ENCODE results near the gene TRIP10. TPM values are rescaled to one million over a fixed set of nuclear protein-coding genes. Genes with fewer than 3 reads are reported as not detected.

Gene TRIP10
- total RNA-seq, 1 donor from 2014 or later: 43.5 TPM

DNA sequence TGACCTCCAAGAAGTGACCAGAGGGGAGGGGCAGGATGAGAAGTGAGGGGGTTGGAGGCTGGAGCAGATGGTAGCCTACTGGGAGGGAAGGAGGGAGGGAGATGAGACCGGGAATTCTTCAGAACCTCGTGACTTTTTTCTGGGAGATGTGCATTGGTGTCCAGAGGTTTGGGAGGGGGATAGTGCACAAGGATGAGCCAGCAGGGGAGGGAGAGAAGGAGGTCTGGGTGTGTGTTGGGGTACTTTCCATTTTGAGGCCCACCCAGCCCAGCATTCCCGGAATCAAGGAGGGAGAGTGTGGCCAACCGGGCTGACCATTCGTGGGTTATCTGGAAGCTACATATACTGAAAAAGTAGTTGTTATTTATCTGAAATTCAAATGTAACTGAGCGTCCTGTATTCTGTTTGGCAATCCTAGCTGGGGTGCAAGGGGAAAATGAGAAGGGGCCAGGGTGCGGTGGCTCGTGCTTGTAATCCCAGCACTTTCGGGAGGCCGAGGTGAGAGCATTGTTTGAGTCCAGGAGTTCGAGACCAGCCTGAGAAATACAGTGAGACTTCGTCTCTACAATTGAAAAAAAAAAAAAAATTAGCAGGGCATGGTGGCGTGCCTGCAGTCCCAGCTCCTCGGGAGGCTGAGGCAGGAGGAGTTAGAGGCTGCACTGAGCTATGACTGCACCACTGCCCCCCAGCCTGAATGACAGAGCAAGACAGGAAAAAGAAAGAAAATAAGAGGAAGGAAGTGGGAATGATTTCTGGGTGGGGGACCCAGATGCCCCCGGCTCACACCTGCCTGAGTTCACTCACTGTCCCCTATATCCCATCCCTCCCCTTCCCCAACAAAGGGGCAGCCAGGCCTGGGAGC, 14.6 kb upstream of the TRIP10 start:
- TF ChIP-seq, protein P1, sequence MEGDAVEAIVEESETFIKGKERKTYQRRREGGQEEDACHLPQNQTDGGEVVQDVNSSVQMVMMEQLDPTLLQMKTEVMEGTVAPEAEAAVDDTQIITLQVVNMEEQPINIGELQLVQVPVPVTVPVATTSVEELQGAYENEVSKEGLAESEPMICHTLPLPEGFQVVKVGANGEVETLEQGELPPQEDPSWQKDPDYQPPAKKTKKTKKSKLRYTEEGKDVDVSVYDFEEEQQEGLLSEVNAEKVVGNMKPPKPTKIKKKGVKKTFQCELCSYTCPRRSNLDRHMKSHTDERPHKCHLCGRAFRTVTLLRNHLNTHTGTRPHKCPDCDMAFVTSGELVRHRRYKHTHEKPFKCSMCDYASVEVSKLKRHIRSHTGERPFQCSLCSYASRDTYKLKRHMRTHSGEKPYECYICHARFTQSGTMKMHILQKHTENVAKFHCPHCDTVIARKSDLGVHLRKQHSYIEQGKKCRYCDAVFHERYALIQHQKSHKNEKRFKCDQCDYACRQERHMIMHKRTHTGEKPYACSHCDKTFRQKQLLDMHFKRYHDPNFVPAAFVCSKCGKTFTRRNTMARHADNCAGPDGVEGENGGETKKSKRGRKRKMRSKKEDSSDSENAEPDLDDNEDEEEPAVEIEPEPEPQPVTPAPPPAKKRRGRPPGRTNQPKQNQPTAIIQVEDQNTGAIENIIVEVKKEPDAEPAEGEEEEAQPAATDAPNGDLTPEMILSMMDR (conservative IDR thresholded peaks at IDR 0.05; ENCODE audit: low read depth, low read length): no peak
- no peak for DNase-seq (ENCODE audit: low read depth)
- H3K4me3 ChIP-seq (ENCODE audit: low read depth, low read length): no peak overlapping the region

DNA sequence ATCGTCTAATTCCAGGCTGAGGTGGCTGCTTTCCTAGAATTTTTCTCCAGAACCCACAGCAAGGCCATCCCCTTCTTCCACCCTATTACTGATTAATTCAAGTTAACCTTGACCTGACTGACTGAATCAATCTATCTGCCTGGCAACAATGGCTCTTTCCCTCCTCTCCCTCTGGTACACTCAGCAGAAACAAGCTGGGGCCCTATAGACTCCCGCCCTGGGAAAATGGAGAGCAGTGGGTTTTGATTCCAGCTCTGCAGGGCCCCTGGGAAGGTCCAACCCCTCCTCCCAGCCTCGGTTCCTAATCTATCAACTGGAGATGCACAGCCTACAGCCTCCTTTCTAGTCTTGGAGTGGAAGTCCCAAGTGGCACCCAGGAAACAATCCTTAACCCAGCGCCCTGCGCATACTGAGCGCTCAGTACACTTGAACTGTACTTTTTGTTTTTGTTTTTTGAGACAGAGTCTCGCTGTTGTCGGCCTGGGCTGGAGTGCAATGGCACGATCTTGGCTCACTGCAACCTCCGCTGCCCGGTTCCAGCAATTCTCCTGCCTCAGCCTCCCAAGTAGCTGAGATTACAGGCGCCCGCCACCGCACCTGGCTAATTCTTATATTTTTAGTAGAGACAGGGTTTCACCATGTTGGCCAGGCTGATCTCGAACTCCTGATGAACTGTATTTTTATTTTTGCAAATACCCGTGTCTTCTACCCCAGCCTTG, 13.8 kb upstream of the TRIP10 start:
- TF ChIP-seq, protein P1 (conservative IDR thresholded peaks at IDR 0.05; ENCODE audit: low read depth, low read length): no peak

DNA sequence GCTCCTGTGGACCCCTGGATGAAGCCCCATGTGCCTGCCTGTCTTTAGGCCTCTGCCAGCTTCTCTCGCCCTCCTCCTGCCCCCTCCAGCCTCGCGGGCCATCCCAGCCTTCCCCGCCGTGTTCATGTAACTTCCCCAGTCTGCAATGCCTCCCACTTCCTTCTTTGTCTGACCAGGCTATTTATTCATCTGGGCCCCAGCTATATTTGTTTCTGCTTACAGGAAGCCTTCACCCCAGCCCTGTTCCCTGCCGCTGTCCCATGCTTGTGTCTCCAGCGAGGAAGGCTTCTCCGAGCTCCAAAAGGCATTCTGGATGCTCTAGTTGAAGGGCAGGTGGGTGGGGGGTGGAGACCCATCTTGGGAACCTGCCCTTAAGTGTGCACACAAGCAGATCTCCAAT, 11.1 kb upstream of the TRIP10 start:
- TF ChIP-seq, protein P1 (conservative IDR thresholded peaks at IDR 0.05; ENCODE audit: low read depth, low read length): no peak
- no peak for DNase-seq (ENCODE audit: low read depth)
- H3K4me3 ChIP-seq (ENCODE audit: low read depth, low read length): no peak overlapping the region

More for the DNA sequence above, 13.8 kb upstream of the TRIP10 start:
- no peak overlapping the region for H3K4me3 ChIP-seq (ENCODE audit: low read depth, low read length)
- no peak for DNase-seq (ENCODE audit: low read depth)

DNA sequence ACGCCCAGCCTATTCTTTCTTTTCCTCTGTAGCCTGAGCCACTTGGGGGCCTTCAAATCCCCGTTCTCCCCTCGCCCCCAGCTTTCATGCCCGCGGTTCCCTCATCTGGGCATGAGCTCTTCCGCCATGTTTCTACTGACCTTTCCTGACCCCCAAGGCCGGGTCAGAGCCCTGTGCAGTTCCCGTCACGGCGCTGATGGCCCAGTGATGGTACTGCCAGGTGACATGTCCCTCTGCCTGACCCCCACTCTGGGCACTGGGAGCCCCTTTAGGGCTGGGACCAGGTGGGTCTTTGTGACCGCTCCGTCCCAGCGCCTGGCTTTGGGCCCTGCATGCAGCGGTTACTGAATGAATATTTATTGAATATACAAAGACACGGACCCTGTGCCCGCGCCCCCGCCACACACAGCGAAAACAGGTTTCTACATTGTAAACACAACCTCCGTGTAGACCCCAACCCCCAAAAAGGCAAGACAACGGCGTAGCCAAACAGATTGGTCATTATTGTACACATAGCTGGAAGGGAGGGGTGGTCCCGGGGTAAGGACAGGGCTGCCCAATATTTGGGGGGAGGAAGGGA, 9.8 kb upstream of the TRIP10 start:
- H3K4me3 ChIP-seq (ENCODE audit: low read depth, low read length): no peak overlapping the region
- TF ChIP-seq, protein P1 (conservative IDR thresholded peaks at IDR 0.05; ENCODE audit: low read depth, low read length): no peak
- DNase-seq (ENCODE audit: low read depth): no peak

DNA sequence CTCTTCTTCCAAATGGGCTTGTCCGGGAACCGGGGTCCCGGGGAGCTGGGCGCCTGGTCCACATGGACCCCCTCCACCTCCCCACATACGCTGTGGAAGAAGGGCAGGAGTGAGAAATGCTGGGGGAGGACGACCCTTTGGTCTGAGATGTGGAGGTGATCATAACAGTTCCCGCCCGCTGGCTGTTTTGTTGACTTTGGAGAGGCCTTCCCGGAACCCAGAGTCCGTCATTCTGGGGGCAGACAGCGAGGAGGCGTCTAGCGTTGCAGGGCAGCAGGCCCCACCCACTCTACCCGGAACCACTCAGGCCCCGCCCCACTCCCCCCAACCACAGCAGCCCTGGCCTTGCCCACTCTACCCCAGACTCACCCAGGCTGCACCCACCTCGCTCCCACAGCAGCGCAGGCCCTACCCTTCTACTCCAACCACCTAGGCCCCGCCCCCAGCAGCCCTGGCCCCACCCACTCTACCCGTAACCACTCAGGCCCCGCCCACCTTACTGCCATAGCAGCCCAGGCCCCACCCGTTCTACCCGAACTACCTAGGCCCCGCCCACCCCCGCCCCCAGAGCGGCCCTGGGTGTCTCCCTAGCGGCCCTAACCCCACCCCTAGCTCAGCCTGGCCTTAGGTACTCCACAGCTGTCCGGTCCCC, 9.2 kb upstream of the TRIP10 start:
- H3K4me3 ChIP-seq (ENCODE audit: low read depth, low read length): no peak overlapping the region
- TF ChIP-seq, protein P1 (conservative IDR thresholded peaks at IDR 0.05; ENCODE audit: low read depth, low read length): no peak
- DNase-seq (ENCODE audit: low read depth): no peak

DNA sequence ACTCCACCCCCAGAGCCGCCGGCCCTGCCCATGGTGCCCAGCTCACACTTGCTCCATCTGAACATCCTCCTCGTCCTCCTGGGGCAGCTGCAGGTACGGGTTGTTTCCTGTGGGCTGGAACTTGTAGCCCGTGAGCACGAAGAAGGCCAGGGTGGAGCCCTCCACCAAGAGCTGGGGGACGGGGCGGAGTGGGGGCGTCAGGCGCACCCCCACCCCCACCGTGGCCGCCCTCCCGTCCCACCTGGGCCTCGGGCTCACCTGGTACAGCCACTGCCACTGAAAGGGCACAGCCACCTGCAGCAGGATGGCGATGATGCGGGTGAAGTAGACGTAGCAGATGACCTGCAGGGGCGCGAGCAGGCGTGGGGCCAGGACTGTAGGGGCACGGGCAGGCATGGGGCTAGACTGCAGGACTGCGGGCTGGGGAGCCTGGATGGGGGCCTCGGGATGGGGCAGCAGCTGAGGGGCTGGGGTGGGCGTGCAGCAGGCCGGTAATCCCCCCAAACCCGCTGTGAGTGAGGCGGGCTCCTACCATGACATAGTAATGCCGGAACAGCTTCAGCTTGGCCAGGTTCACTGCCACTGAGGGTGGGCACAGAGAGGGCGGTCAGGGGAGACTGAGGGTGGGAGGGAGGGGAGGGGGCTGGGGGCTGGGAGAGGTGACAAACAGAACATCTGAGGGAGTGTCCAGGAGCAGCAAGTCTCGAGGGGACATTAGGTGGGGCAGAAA, 8.4 kb upstream of the TRIP10 start:
- TF ChIP-seq, protein P1 (conservative IDR thresholded peaks at IDR 0.05; ENCODE audit: low read depth, low read length): no peak
- no peak overlapping the region for H3K4me3 ChIP-seq (ENCODE audit: low read depth, low read length)
- no peak for DNase-seq (ENCODE audit: low read depth)
